Measurements from ENCODE around the gene CADM3. TPM values are rescaled to one million over a fixed set of nuclear protein-coding genes. Genes with fewer than 3 reads are reported as not detected.

Gene CADM3
- total RNA-seq, 2 experiments from 2014 or later = not detected

- Histone ChIP-seq H3K9me3 (ENCODE audit: low read length) (no peaks in the 10 kb centered on the region), H3K4me3 (ENCODE audit: low read depth, low read length, poor library complexity, severe bottlenecking) (no peak overlapping the region), H3K36me3 (ENCODE audit: insufficient read depth, low read length) (no peaks in the 10 kb centered on the region), H3K79me2 (ENCODE audit: insufficient read depth, low read depth, low read length) (no peaks in the 10 kb centered on the region), H3K4me1 (ENCODE audit: insufficient read depth, low read length, poor library complexity, severe bottlenecking) (no peaks in the 10 kb centered on the region), H2AFZ (ENCODE audit: low read length) (no peak overlapping the region), H3K9me2 (ENCODE audit: insufficient read depth, low read length) (no peaks in the 10 kb centered on the region), H3K27ac (ENCODE audit: low read depth, low read length, poor library complexity, severe bottlenecking) (no peak overlapping the region), H3K4me2 (ENCODE audit: low read length) (no peak overlapping the region), H4K20me1 (ENCODE audit: insufficient read depth, low read length) (no peaks in the 10 kb centered on the region)
- intact Hi-C loops (cut with micrococcal nuclease; ENCODE audit: unreplicated experiment) = no loop called here
- no TSS peak for BruUV-seq (replicated peaks)
- TF ChIP-seq EZH2phosphoT487 (IDR thresholded peaks at IDR 0.05; ENCODE audit: borderline replicate concordance, low read depth, low read length) (no peak), CTCF (conservative IDR thresholded peaks at IDR 0.05; ENCODE audit: low read length) (no peak)
- ChIA-PET CTCF (ENCODE audit: unreplicated experiment) (no interaction called here), POLR2A (no interaction called here)
- DNase-seq (ENCODE audit: low spot score) = no peak
These were observed 26.8 kb upstream of the CADM3 start for GRCh38 chr1:159144571-159144970.

- Histone ChIP-seq H2AFZ (ENCODE audit: low read length) (no peak overlapping the region), H3K79me2 (ENCODE audit: insufficient read depth, low read depth, low read length) (no peaks in the 10 kb centered on the region), H3K4me3 (ENCODE audit: low read depth, low read length, poor library complexity, severe bottlenecking) (no peak overlapping the region), H3K27ac (ENCODE audit: low read depth, low read length, poor library complexity, severe bottlenecking) (no peak overlapping the region), H3K9me3 (ENCODE audit: low read length) (no peaks in the 10 kb centered on the region), H3K4me2 (ENCODE audit: low read length) (no peak overlapping the region), H3K36me3 (ENCODE audit: insufficient read depth, low read length) (no peaks in the 10 kb centered on the region), H3K9me2 (ENCODE audit: insufficient read depth, low read length) (no peaks in the 10 kb centered on the region), H4K20me1 (ENCODE audit: insufficient read depth, low read length) (no peaks in the 10 kb centered on the region), H3K4me1 (ENCODE audit: insufficient read depth, low read length, poor library complexity, severe bottlenecking) (no peaks in the 10 kb centered on the region)
- TF ChIP-seq EZH2phosphoT487 (IDR thresholded peaks at IDR 0.05; ENCODE audit: borderline replicate concordance, low read depth, low read length) (no peak), CTCF (conservative IDR thresholded peaks at IDR 0.05; ENCODE audit: low read length) (no peak)
- no peak for DNase-seq (ENCODE audit: low spot score)
- ChIA-PET POLR2A (no interaction called here), CTCF (ENCODE audit: unreplicated experiment) (no interaction called here)
- intact Hi-C loops (cut with micrococcal nuclease; ENCODE audit: unreplicated experiment) = no loop called here
- no TSS peak for BruUV-seq (replicated peaks)
These were observed 24.4 kb upstream of the CADM3 start for GRCh38 chr1:159146980-159147379.

- Histone ChIP-seq H3K4me3 (ENCODE audit: low read depth, low read length, poor library complexity, severe bottlenecking) (no peak overlapping the region), H3K4me2 (ENCODE audit: low read length) (no peak overlapping the region), H3K4me1 (ENCODE audit: insufficient read depth, low read length, poor library complexity, severe bottlenecking) (no peaks in the 10 kb centered on the region), H2AFZ (ENCODE audit: low read length) (no peak overlapping the region), H3K79me2 (ENCODE audit: insufficient read depth, low read depth, low read length) (no peaks in the 10 kb centered on the region), H3K9me2 (ENCODE audit: insufficient read depth, low read length) (no peaks in the 10 kb centered on the region), H3K36me3 (ENCODE audit: insufficient read depth, low read length) (no peaks in the 10 kb centered on the region), H4K20me1 (ENCODE audit: insufficient read depth, low read length) (no peaks in the 10 kb centered on the region), H3K27ac (ENCODE audit: low read depth, low read length, poor library complexity, severe bottlenecking) (no peak overlapping the region), H3K9me3 (ENCODE audit: low read length) (no peaks in the 10 kb centered on the region)
- CTCF ChIA-PET (ENCODE audit: unreplicated experiment) = no interaction called here
- BruUV-seq (replicated peaks) = no TSS peak
- POLR2A ChIA-PET = no interaction called here
- TF ChIP-seq CTCF (conservative IDR thresholded peaks at IDR 0.05; ENCODE audit: low read length) (no peak), EZH2phosphoT487 (IDR thresholded peaks at IDR 0.05; ENCODE audit: borderline replicate concordance, low read depth, low read length) (no peak)
- no peak for DNase-seq (ENCODE audit: low spot score)
- intact Hi-C loops (cut with micrococcal nuclease; ENCODE audit: unreplicated experiment) = no loop called here
These were observed 19.4 kb upstream of the CADM3 start for GRCh38 chr1:159152031-159152430.

Measured in OCI-LY7 (cell line).